Right lung (tissue), 10 donors: Measurements from ENCODE around the gene SCP2D1. TPM values are rescaled to one million over a fixed set of nuclear protein-coding genes. Genes with fewer than 3 reads are reported as not detected.
"Not testable (repeated sequence)": the region's sequence is repeated elsewhere in the genome, so short reads cannot be mapped to it uniquely, and the experiment has no call there.

Experiments used
- DNase-seq, 2 donors: peaks; one replicate each; pipeline ENCODE4 v3.0.0-alpha.2; 2013
- long read RNA-seq, 8 donors: transcript quantifications; one replicate each; lab custom pipeline, GENCODE V29; 2026
- polyA plus RNA-seq, 5 donors: library from polyadenylated mRNA; unstranded; fragments of 120-200 nt; gene quantifications; one replicate each; pipeline versions ENCODE4 v1.2.1 to v1.2.3, GENCODE V29; 2013; ENCODE audit warnings: inconsistent platforms in 1 of 5, low replicate concordance in 1 of 5; ENCODE audit not compliant: insufficient read length in 5 of 5, insufficient read depth in 1 of 5

SCP2D1 gene
- not detected for polyA plus RNA-seq
- long read RNA-seq, donor 1, result 0 reads
- long read RNA-seq, donor 2, result 0 reads
- long read RNA-seq, donor 3, result 0 reads
- long read RNA-seq, donor 4, result 0 reads
- long read RNA-seq, donor 5, result 0 reads
- long read RNA-seq, donor 6, result 0 reads
- long read RNA-seq, donor 7, result 0 reads
- long read RNA-seq, donor 8, result 0 reads

- DNase-seq, result no peak
Measured at GRCh38 chr20:18813483-18813882, at the start of gene SCP2D1. SCP2D1 (plus strand) TSS chr20:18813783; CDS start chr20:18813816, 33 bp downstream.

GRCh38 chr20:18767676-18768075 lies 45.9 kb upstream of the SCP2D1 start:
- DNase-seq, result no peak

DNA sequence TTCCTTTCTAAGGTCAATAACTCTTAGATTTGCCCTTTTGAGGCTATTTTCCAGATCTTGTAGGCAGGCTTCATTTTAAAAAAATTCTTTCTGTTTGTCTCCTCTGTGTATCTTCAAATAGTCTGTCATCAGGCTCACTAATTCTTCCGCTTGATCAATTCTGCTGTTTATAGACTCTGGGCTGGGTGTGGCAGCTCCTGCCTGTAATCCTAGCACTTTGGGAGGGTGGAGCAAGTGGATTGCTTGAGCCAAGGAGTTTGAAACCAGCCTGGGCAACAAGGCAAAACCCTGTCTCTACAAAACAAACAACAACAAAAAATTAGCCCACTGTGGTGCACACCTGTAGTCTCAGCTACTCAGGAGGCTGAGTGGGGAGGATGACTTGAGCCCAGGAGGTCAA lies 40.0 kb upstream of the SCP2D1 start:
- DNase-seq, result no peak

- DNase-seq, result no peak
Measured at GRCh38 chr20:18774207-18774606, 39.4 kb upstream of the SCP2D1 start.

- DNase-seq, result no peak
Measured at GRCh38 chr20:18775633-18776032, 38.0 kb upstream of the SCP2D1 start.

DNA sequence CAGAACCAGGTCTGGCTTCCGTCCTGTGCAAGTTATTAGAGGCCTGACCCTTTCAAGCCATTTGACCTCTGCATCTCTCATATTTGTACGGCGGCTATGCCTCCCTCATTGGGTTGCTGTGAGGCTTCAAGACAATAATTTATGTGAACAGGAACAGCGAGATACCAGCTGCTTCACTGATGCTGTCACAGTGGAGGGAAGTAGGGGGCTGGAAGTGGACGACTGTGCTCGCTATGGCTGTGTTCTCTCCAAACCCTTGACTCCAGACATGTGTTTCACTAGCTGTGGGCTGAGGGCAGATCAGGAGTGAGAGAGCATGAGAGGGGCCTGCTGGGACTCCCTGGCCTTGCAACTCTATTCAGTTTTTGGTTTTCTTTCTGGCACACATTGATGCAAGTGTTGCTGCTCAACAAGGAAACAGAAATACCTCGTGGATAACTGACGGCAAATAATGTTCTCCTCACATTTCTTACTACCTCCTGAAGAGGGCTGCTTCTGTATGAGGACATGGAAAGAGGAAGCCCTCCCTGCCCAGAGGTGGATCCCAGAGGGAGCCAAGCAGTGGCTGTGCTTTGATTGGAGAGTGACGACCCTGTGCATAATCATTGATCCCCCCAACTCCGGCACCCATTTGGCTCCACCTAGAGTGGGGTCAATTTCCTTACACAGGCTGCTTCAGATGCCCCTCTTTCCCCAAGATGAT lies 34.7 kb upstream of the SCP2D1 start:
- no peak for DNase-seq

GRCh38 chr20:18780385-18781130 lies 33.0 kb upstream of the SCP2D1 start:
- no peak for DNase-seq

DNA sequence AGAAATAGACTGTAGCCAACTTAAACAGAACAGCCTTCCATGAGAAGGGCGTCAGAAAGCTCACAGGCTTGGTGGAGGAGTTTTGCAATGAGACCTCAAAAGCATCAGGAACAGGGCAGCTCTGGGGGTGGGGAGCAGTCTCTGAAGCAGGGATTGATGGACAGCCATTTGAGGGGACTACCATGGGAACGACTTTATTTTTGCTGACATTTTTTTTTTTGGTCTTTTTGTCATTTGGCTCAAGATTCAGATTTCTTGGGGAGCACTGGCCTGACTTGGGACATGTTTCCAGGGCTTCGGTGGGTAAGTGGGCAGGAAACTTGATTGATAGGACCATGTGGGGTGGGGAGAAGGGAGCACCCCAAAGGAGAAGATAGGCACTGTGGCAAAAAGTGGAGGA lies 32.1 kb upstream of the SCP2D1 start:
- no peak for DNase-seq

DNA sequence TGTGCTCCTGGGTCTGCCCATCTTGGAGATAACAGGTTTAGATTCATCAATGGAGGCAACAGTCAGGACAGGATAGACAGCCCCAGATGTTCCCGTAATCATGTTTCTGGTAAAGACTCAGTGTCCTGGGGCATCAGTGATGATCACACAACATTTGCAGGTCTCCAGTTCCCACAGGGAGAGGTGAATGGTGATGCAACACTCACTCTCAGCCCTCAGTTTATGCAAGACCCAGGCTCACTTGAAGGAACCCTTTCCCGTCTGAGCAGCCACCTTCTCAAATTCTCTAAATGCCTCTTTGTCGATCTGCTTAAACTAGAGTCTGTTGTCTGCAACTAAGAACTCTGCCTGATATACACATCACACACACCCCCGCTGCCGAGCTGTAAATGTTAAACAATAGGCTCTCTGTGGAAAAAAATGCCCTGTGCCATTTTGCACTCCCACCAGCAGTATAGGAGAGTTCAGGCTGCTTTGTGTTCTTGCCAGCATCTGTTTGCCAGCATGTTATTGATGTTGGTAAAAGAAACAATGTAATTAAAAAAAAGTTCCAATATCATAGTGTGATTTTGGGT lies 30.1 kb upstream of the SCP2D1 start:
- DNase-seq, result no peak

DNA sequence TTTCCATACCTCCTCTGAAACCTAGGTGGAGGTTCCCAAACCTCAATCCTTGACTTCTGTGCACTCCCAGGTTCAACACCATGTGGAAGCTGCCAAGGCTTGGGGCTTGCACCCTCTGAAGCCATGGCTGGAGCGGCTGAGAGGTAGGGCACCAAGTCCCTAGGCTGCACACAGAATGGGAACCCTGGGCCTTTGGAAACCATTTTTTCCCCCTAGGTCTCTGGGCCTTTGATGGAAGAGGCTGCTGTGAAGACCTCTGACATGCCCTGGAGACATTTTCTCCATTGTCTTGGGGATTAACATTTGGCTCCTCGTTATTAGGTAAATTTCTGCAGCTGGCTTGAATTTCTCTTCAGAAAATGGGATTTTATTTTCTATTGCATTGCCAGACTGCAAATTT lies 26.5 kb upstream of the SCP2D1 start:
- DNase-seq, result not testable (repeated sequence)

GRCh38 chr20:18788021-18788420 lies 25.6 kb upstream of the SCP2D1 start:
- no peak for DNase-seq

- DNase-seq, result no peak
Measured at GRCh38 chr20:18790787-18791186, 22.8 kb upstream of the SCP2D1 start.

DNA sequence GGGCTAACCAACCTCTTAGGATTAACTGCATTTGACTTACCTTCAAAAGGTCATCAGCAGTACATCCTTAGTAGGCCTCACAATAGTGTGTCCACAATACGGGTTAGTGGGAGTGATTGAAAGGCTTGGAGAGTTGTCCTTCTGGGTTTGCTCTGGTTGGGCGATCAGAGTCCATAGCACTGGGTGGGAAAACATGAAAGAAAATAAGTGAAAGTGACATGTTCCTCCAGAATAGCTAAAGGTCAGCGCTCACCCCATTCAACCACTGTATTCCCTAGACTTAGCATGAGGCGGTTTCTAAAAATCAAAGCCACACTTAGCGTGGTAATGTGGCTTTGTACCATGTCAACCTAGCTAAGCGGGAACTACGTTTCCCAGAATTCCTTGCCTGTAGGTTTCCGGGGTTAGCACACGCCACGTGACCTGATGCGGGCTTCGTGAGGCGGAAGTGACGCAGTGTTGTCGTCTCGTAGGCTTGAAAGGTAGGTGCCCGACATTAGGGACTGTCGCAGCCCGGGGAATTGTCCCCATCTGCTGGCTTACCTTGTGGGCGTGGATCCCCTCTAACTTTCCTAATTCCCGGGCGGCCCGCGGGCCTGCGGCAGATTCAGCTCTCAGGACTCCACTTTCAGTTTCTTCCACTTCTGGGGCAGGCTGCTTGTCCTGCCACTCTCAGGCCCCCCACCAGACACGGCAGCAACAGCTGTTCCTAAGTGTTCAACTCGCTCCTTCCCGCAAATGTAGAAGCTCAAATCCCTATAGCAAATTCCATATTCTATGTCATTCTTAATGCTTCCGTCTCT lies 19.8 kb upstream of the SCP2D1 start:
- DNase-seq, result peak; percentile 88 to 91

- no peak for DNase-seq
Measured at GRCh38 chr20:18794428-18794787, 19.2 kb upstream of the SCP2D1 start.

- DNase-seq, result no peak
Measured at GRCh38 chr20:18795366-18795765, 18.2 kb upstream of the SCP2D1 start.

DNA sequence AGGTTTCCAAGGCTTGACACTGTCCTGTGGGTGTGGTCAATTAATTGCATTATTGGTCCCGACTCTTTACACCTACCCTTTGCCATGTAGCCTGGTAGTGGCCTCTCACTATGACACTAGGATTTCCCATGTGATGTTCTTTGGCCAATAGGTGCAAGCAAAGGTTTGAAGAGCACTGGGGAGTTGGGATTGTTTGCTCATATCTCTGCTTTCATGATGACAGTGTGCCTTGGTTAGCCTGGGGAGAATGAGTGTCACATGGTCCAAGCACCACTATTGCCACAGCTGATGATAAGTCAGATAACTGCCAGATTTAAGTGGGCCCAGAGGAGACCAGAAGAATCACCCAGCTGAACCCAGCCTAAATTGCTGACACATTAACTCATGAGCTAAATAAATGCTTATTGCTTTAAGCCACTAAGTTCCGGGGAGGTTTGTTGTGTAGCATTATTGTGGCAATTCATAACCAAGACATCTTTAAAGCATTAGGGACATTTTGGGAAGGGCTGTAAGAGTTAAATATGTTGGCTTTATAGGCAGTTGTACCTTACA lies 17.2 kb upstream of the SCP2D1 start:
- no peak for DNase-seq

- DNase-seq, result no peak
Measured at GRCh38 chr20:18801516-18801915, 12.1 kb upstream of the SCP2D1 start.

GRCh38 chr20:18802012-18802634 lies 11.5 kb upstream of the SCP2D1 start:
- DNase-seq, result no peak

- no peak for DNase-seq
Measured at GRCh38 chr20:18805881-18806280, 7.7 kb upstream of the SCP2D1 start.

GRCh38 chr20:18808712-18809111 lies 4.9 kb upstream of the SCP2D1 start:
- no peak for DNase-seq

DNA sequence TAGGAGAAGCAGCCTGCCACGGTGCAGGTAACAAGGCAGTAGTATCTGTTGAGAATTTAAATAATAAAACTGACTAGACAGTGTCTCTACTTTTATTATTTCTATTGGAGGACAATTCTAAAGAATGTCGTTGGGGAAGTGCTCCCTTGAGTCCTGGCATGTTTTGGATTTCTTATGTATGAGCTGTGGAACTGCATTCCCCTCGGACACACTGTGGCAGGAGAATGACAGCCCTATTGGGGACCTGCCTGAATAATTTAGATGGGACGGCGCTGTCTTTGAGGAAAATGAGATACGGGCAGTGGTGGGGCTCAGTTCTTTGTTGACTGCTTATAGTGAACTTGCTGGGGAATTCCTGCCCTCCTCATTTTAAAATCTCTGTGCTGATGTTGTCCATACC lies 2.4 kb upstream of the SCP2D1 start:
- no peak for DNase-seq
